22Rv1 (cell line): ENCODE data around the gene MGAT4C.

Experiments
- H3K27ac ChIP-seq: fragments of 450-650 bp; 2 replicates; pipeline ENCODE4 v1.5.1; 2017
- ZFX ChIP-seq: fragments of 450-650 bp; IDR thresholded peaks from 2 replicates; pipeline ENCODE4 v1.6.1; 2017; ENCODE audit warnings: antibody characterized with exemption, borderline replicate concordance
- TF ChIP-seq, protein P1 (sequence below): fragments of 450-650 bp; IDR thresholded peaks from 2 replicates; pipeline ENCODE4 v1.5.1; 2017; ENCODE audit warnings: mild to moderate bottlenecking

MGAT4C gene

GRCh38 chr12:85993746-85994145, 262.4 kb downstream of the MGAT4C start:
- TF ChIP-seq, protein P1, sequence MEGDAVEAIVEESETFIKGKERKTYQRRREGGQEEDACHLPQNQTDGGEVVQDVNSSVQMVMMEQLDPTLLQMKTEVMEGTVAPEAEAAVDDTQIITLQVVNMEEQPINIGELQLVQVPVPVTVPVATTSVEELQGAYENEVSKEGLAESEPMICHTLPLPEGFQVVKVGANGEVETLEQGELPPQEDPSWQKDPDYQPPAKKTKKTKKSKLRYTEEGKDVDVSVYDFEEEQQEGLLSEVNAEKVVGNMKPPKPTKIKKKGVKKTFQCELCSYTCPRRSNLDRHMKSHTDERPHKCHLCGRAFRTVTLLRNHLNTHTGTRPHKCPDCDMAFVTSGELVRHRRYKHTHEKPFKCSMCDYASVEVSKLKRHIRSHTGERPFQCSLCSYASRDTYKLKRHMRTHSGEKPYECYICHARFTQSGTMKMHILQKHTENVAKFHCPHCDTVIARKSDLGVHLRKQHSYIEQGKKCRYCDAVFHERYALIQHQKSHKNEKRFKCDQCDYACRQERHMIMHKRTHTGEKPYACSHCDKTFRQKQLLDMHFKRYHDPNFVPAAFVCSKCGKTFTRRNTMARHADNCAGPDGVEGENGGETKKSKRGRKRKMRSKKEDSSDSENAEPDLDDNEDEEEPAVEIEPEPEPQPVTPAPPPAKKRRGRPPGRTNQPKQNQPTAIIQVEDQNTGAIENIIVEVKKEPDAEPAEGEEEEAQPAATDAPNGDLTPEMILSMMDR = no peak
- no peak for TF ChIP-seq ZFX
- no peak overlapping the region for H3K27ac ChIP-seq

GRCh38 chr12:85985996-85986395, 270.2 kb downstream of the MGAT4C start:
- TF ChIP-seq ZFX = no peak
- TF ChIP-seq, protein P1 = no peak
- peak overlapping the region; percentile 77 for H3K27ac ChIP-seq

- H3K27ac ChIP-seq = no peak overlapping the region
- TF ChIP-seq, protein P1 = no peak
- TF ChIP-seq ZFX = no peak
These were observed 272.6 kb downstream of the MGAT4C start for GRCh38 chr12:85983601-85984000.

DNA sequence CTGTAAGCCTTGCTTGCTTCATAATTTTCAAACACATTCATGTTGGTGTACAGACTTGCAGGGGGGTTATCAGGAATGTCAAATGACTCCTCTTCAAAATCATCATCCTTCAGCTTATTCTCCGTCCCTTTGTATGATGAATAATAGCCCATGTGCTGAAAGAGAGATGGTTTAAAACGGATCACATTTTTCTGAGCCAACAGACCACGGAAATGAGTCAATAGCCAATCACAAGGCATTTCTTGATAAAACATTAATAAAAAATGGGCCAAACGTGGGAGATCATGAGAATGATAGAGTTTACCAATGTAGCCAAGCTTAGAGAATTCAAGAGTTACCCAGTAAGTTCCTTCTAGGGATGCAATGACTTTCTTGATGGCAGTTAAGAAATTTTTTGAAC, 276.6 kb downstream of the MGAT4C start:
- H3K27ac ChIP-seq = no peak overlapping the region
- no peak for TF ChIP-seq ZFX
- TF ChIP-seq, protein P1 = no peak

DNA sequence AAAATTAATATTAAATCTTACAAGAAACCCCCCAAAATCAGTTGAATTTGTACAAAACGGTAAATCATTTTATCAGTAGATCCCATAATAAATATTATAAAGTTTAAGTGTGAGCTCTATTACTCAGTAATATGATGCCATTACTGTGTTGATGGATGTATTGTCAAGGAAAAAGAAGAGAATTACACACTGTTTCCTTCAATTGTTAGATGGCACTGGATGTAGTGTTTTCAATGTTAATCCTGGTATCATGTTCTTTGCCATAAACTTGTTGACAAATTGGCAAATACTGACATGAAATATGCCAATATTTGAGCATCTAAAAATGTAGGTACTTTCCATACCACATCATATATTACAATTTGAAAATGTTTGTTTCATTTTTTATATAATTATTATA, 280.5 kb downstream of the MGAT4C start:
- TF ChIP-seq, protein P1 = no peak
- TF ChIP-seq ZFX = no peak

GRCh38 chr12:85971800-85972199, 284.4 kb downstream of the MGAT4C start:
- TF ChIP-seq, protein P1 = no peak
- no peak for TF ChIP-seq ZFX
- no peak overlapping the region for H3K27ac ChIP-seq

More for the DNA sequence above, 280.5 kb downstream of the MGAT4C start:
- H3K27ac ChIP-seq = peak overlapping the region; percentile 66

DNA sequence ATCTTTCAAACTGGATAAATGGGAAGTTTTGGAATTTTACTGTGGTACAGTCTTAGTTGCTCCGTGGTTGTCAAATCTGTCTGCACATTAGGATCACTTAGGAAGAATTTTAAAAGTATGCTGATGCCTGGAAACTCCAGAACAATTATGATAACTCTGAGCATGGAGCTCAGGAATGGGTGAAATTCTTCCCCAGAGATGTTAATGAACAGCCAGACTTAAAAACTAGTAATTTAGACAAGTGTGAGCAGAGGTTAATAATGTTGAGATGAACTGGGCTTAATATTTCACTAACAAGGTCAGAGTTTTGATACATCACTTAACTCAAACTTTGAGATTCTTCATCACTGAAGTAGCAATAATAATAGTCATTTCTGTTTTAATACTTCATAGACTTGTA, 287.6 kb downstream of the MGAT4C start:
- no peak for TF ChIP-seq ZFX
- TF ChIP-seq, protein P1 = no peak
- H3K27ac ChIP-seq = no peak overlapping the region
